Activated CD4-positive, alpha-beta T cell treated with anti-CD3 and anti-CD28 coated beads, Interleukin-2, amount 10 ng/mL, durations not matched to agents 24 days and 14 days (primary cell): ENCODE data around the gene TRIO. TPM values are rescaled to one million over a fixed set of nuclear protein-coding genes. Genes with fewer than 3 reads are reported as not detected.

Experiments used
- DNase-seq: peaks from one replicate; pipeline ENCODE4 v3.0.0; 2022
- H3K27ac Mint-ChIP-seq: one replicate; pipeline ENCODE4 v1.8.0; 2022; ENCODE audit warnings: mild to moderate bottlenecking, mixed read lengths
- H3K27me3 Mint-ChIP-seq: one replicate; pipeline ENCODE4 v1.8.0; 2022; ENCODE audit warnings: mixed read lengths
- H3K36me3 Mint-ChIP-seq: one replicate; pipeline ENCODE4 v1.8.0; 2022; ENCODE audit warnings: low read depth, mild to moderate bottlenecking, mixed read lengths
- H3K4me1 Mint-ChIP-seq: one replicate; pipeline ENCODE4 v1.8.0; 2021; ENCODE audit warnings: mixed read lengths
- H3K4me3 Mint-ChIP-seq: one replicate; pipeline ENCODE4 v1.8.0; 2022; ENCODE audit warnings: mild to moderate bottlenecking, moderate library complexity, mixed read lengths
- H3K9me3 Mint-ChIP-seq: one replicate; pipeline ENCODE4 v1.8.0; 2021; ENCODE audit warnings: mixed read lengths
- intact Hi-C: fragments of 100-400 bp; cut with micrococcal nuclease; formaldehyde crosslinking; loops from one replicate; pipeline ENCODE4 v1.15.1; 2023
- total RNA-seq: library from RNA; stranded (reverse); gene quantifications from 2 replicates; pipeline ENCODE4 v1.2.3, GENCODE V29; 2022

The TRIO gene
- total RNA-seq, 1 donor from 2014 or later: 14.0 TPM

GRCh38 chr5:14322437-14323187, 179.5 kb downstream of the TRIO start:
- Mint-ChIP-seq H3K4me1 (no peaks in the 10 kb centered on the region), H3K4me3 (no peak overlapping the region), H3K27me3 (no peaks in the 10 kb centered on the region), H3K9me3 (no peaks in the 10 kb centered on the region), H3K36me3 (no peaks in the 10 kb centered on the region), H3K27ac (no peak overlapping the region)
- DNase-seq: no peak
- intact Hi-C loops: no loop called here

DNA sequence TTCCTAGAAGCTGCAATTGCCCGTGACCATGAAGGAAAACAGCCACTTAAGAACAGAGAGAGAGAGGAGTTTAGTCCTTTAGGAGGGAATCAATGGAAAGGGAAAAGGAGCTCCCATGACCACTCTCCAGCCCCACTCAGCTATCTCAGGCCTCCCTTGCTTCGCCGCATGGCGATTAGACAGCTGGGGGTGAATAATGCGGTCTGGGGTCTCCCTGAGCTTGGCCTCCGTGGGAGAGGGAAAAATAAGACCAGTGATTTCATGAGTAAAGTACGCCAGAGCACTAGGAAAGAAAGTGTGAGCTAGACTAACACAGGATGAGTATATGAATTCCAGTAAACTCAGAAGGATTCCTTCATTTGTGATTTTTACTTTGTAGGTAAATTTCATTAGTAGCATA, 180.3 kb downstream of the TRIO start:
- H3K27me3 Mint-ChIP-seq: no peaks in the 10 kb centered on the region
- no peaks in the 10 kb centered on the region for H3K36me3 Mint-ChIP-seq
- DNase-seq: no peak
- intact Hi-C loops: no loop called here
- H3K4me3 Mint-ChIP-seq: no peak overlapping the region
- H3K4me1 Mint-ChIP-seq: no peaks in the 10 kb centered on the region
- no peaks in the 10 kb centered on the region for H3K9me3 Mint-ChIP-seq
- no peak overlapping the region for H3K27ac Mint-ChIP-seq

GRCh38 chr5:14325369-14325768, 182.2 kb downstream of the TRIO start:
- Mint-ChIP-seq H3K9me3 (no peaks in the 10 kb centered on the region), H3K27me3 (no peaks in the 10 kb centered on the region), H3K27ac (no peak overlapping the region), H3K4me3 (no peak overlapping the region), H3K36me3 (no peaks in the 10 kb centered on the region), H3K4me1 (no peaks in the 10 kb centered on the region)
- DNase-seq: no peak
- intact Hi-C loops: no loop called here

- peaks cover 2% of the 10 kb centered on the region for H3K4me1 Mint-ChIP-seq
- no peak for DNase-seq
- H3K36me3 Mint-ChIP-seq: no peaks in the 10 kb centered on the region
Observed at GRCh38 chr5:14326035-14326903, 183.1 kb downstream of the TRIO start.

DNA sequence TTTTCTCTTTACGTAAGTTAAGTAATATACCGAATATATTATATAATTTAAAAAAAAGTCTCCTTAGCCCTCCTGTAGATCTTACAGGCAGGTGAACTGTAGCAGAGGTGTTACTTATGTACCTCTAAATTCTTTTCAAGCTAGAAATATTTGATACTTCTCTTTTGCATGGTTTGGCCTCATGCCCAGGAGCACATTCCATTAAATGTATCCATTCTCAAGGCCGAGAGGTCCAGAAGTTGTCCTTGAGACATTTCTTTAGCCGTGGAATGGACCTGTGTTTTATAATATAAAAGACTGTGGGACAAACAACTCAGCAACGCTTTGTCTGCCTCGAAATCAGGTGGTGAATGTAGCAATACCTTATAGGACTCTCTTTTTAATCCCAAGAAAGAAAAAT, 184.5 kb downstream of the TRIO start:
- Mint-ChIP-seq H3K27ac (no peak overlapping the region), H3K36me3 (no peaks in the 10 kb centered on the region), H3K27me3 (peaks cover 4% of the 10 kb centered on the region), H3K4me1 (peaks cover 8% of the 10 kb centered on the region), H3K4me3 (no peak overlapping the region), H3K9me3 (no peaks in the 10 kb centered on the region)
- intact Hi-C loops: no loop called here
- DNase-seq: no peak

More at GRCh38 chr5:14326035-14326903, 183.1 kb downstream of the TRIO start:
- intact Hi-C loops: no loop called here
- Mint-ChIP-seq H3K9me3 (no peaks in the 10 kb centered on the region), H3K27ac (no peak overlapping the region), H3K4me3 (no peak overlapping the region), H3K27me3 (peaks cover 4% of the 10 kb centered on the region)

GRCh38 chr5:14328144-14328543, 185.0 kb downstream of the TRIO start:
- no peaks in the 10 kb centered on the region for H3K9me3 Mint-ChIP-seq

DNA sequence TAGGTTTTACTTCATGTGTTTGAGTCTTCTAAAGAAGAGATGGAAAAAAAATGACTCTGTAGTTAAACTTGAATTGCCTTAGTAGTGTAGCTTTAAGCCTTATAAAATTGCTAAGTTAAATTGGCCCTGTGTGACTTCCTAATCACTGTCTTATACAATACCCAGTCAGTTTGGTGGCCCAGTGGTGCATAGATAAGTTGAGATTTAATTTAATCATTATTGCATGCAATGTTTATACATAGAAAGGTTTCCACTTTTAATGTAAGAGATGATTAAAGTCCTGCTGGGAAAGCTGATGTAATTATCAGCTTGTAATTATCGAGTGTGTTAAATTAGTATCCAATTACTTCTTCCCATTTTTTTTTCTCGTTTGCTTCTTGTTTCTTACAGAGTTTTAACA, 187.1 kb downstream of the TRIO start:
- no peak overlapping the region for H3K4me3 Mint-ChIP-seq
- H3K36me3 Mint-ChIP-seq: no peaks in the 10 kb centered on the region
- H3K4me1 Mint-ChIP-seq: peaks cover 8% of the 10 kb centered on the region
- peaks cover 4% of the 10 kb centered on the region for H3K27me3 Mint-ChIP-seq
- no peak overlapping the region for H3K27ac Mint-ChIP-seq
- no peaks in the 10 kb centered on the region for H3K9me3 Mint-ChIP-seq
- intact Hi-C loops: no loop called here
- DNase-seq: no peak

More at GRCh38 chr5:14328144-14328543, 185.0 kb downstream of the TRIO start:
- Mint-ChIP-seq H3K4me1 (peaks cover 8% of the 10 kb centered on the region), H3K27ac (no peak overlapping the region), H3K27me3 (peaks cover 4% of the 10 kb centered on the region), H3K4me3 (no peak overlapping the region), H3K36me3 (no peaks in the 10 kb centered on the region)
- intact Hi-C loops: no loop called here
- DNase-seq: no peak

- Mint-ChIP-seq H3K9me3 (no peaks in the 10 kb centered on the region), H3K4me1 (peaks cover 8% of the 10 kb centered on the region), H3K36me3 (no peaks in the 10 kb centered on the region), H3K27me3 (peaks cover 4% of the 10 kb centered on the region), H3K4me3 (no peak overlapping the region), H3K27ac (no peak overlapping the region)
- intact Hi-C loops: no loop called here
- DNase-seq: no peak
Observed at GRCh38 chr5:14330729-14331385, 187.7 kb downstream of the TRIO start.

DNA sequence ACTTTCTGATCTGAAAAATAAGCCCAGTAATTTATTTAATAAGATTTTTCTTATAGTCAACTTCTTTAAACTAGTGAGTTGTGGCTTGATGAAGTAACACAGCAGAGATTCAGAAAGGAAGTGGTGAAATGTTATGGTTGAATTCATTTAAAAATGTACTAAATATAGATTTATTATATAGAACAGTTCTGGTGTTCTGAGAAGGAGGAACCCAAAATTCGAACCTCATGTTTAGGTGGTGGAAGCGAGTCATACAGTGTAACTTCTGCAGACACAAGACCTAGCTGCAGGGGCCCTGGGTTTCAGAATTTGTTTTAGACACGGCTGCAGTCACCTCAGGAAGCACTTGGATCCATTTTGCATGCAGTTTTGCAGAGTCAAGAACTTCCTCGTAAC, 188.2 kb downstream of the TRIO start:
- intact Hi-C loops: no loop called here
- Mint-ChIP-seq H3K4me1 (peaks cover 8% of the 10 kb centered on the region), H3K27me3 (peaks cover 4% of the 10 kb centered on the region), H3K9me3 (no peaks in the 10 kb centered on the region), H3K4me3 (no peak overlapping the region), H3K27ac (no peak overlapping the region), H3K36me3 (no peaks in the 10 kb centered on the region)
- DNase-seq: peak; percentile 64

DNA sequence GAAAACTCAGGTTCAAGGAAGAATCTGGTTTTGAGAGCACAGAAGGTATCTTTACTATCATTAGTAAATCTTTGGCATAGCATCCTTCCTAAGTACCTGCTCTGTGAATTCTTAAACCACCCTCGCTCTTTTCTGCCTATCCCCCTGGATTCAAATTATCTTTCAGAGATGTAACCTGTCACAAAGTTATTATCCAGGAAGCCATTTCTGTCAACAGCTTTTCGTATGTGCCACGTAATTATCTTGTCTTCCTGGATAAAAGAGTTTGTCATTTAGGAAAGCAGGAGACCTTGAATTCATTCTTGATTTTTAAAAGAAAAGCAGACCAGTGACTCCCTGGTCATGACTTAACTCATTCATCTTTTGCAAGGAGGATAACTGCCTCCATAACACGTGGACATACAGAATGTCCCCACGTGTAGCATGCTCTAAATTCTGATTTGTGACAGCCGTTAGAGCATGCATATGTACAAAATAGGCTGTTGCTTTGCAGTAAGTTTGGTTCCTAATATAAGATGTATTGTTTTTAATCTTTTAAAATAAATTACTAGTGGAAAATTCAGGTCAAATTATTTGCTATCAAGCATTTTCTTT, 189.0 kb downstream of the TRIO start:
- Mint-ChIP-seq H3K36me3 (no peaks in the 10 kb centered on the region), H3K4me3 (no peak overlapping the region), H3K27ac (no peak overlapping the region), H3K4me1 (peaks cover 8% of the 10 kb centered on the region), H3K9me3 (no peaks in the 10 kb centered on the region), H3K27me3 (peaks cover 4% of the 10 kb centered on the region)
- no peak for DNase-seq
- intact Hi-C loops: no loop called here

- no peak for DNase-seq
- Mint-ChIP-seq H3K4me1 (peaks cover 8% of the 10 kb centered on the region), H3K27ac (no peak overlapping the region), H3K9me3 (no peaks in the 10 kb centered on the region), H3K4me3 (no peak overlapping the region), H3K36me3 (no peaks in the 10 kb centered on the region), H3K27me3 (peaks cover 4% of the 10 kb centered on the region)
- intact Hi-C loops: no loop called here
Observed at GRCh38 chr5:14332746-14333145, 189.6 kb downstream of the TRIO start.

GRCh38 chr5:14337593-14337992, 194.5 kb downstream of the TRIO start:
- intact Hi-C loops: no loop called here

GRCh38 chr5:14339468-14339867, 196.3 kb downstream of the TRIO start:
- peaks cover 3% of the 10 kb centered on the region for H3K4me1 Mint-ChIP-seq
- intact Hi-C loops: no loop called here
- H3K9me3 Mint-ChIP-seq: no peaks in the 10 kb centered on the region
- no peak for DNase-seq
- no peaks in the 10 kb centered on the region for H3K27me3 Mint-ChIP-seq
- no peaks in the 10 kb centered on the region for H3K36me3 Mint-ChIP-seq
- H3K27ac Mint-ChIP-seq: no peak overlapping the region
- no peak overlapping the region for H3K4me3 Mint-ChIP-seq

More at GRCh38 chr5:14337593-14337992, 194.5 kb downstream of the TRIO start:
- no peaks in the 10 kb centered on the region for H3K36me3 Mint-ChIP-seq
- no peak overlapping the region for H3K27ac Mint-ChIP-seq
- H3K27me3 Mint-ChIP-seq: no peaks in the 10 kb centered on the region
- H3K4me1 Mint-ChIP-seq: peaks cover 2% of the 10 kb centered on the region
- H3K4me3 Mint-ChIP-seq: no peak overlapping the region
- H3K9me3 Mint-ChIP-seq: no peaks in the 10 kb centered on the region
- DNase-seq: no peak
